PC-9 (cell line): ENCODE measurements around the gene CLIC5. TPM values are rescaled to one million over a fixed set of nuclear protein-coding genes. Genes with fewer than 3 reads are reported as not detected.

ENCODE experiments used
- BruUV-seq: library from RNA; stranded (reverse); fragments of 400-500 nt; replicated peaks from 2 replicates; lab custom pipeline; 2021; lab: Mats Ljungman, UMichigan
- CTCF ChIA-PET: fragments of 300-600 bp; sonication (Branson Sonifier 250); formaldehyde crosslinking; loops from one replicate; lab custom pipeline; 2022; ENCODE audit warnings: antibody characterized with exemption; lab: Charles Lee
- POLR2A ChIA-PET: fragments of 300-600 bp; sonication (Branson Sonifier 250); formaldehyde crosslinking; loops from one replicate; lab custom pipeline; 2022; ENCODE audit warnings: antibody characterized with exemption; ENCODE audit not compliant: unreplicated experiment; lab: Charles Lee
- DNase-seq, 2 experiments: peaks; one replicate each; pipeline versions ENCODE4 v3.0.0 to v3.0.0-alpha.2; 2015 to 2022; ENCODE audit warnings: mixed read lengths in 1 of 2
- H2AFZ ChIP-seq: fragments of 200-600 bp; sonication (generic); 2 replicates; pipeline ENCODE4 v1.8.1; 2017; ENCODE audit warnings: antibody characterized with exemption
- H3F3A ChIP-seq: fragments of 200-600 bp; sonication (generic); 2 replicates; pipeline ENCODE4 v1.8.1; 2017; ENCODE audit warnings: antibody characterized with exemption, mild to moderate bottlenecking, low read depth; ENCODE audit not compliant: insufficient read depth
- H3K27ac ChIP-seq: fragments of 200-600 bp; sonication (generic); 2 replicates; pipeline ENCODE4 v1.6.1; 2016; ENCODE audit warnings: mixed run types
- H3K27me3 ChIP-seq: fragments of 200-600 bp; sonication (generic); 2 replicates; pipeline ENCODE4 v1.6.1; 2016; ENCODE audit warnings: low read depth, mixed run types; ENCODE audit not compliant: insufficient read depth
- H3K36me3 ChIP-seq: fragments of 200-600 bp; sonication (generic); 2 replicates; pipeline ENCODE4 v1.6.1; 2016; ENCODE audit warnings: low read depth, mixed run types
- H3K4me1 ChIP-seq: fragments of 200-600 bp; sonication (generic); replicated peaks from 2 replicates; pipeline ENCODE4 v1.6.1; 2016; ENCODE audit warnings: mixed run types; ENCODE audit not compliant: insufficient read depth
- H3K4me2 ChIP-seq: fragments of 200-600 bp; sonication (generic); 2 replicates; pipeline ENCODE4 v1.6.1; 2017; ENCODE audit warnings: mixed run types
- H3K4me3 ChIP-seq: fragments of 200-600 bp; sonication (generic); 2 replicates; pipeline ENCODE4 v1.6.1; 2016; ENCODE audit warnings: mixed run types
- H3K79me2 ChIP-seq: fragments of 200-600 bp; sonication (generic); 2 replicates; pipeline ENCODE4 v1.6.1; 2017; ENCODE audit warnings: low read depth, mixed run types
- H3K9me2 ChIP-seq: fragments of 200-600 bp; sonication (generic); 2 replicates; pipeline ENCODE4 v1.8.1; 2017; ENCODE audit warnings: mild to moderate bottlenecking; ENCODE audit not compliant: insufficient read depth
- H3K9me3 ChIP-seq: fragments of 200-600 bp; sonication (generic); 2 replicates; pipeline ENCODE4 v1.8.1; 2016; ENCODE audit warnings: low read depth; ENCODE audit not compliant: insufficient read depth
- H4K20me1 ChIP-seq: fragments of 200-600 bp; sonication (generic); 2 replicates; pipeline ENCODE4 v1.8.1; 2017; ENCODE audit not compliant: insufficient read depth
- EZH2 ChIP-seq: fragments of 200-600 bp; sonication (generic); IDR thresholded peaks from 2 replicates; pipeline ENCODE4 v1.8.0; 2017; ENCODE audit warnings: antibody characterized with exemption, low read depth
- intact Hi-C: fragments of 100-400 bp; cut with micrococcal nuclease; formaldehyde crosslinking; loops from one replicate; pipeline ENCODE4 v1.10.0; 2022; ENCODE audit not compliant: unreplicated experiment
- total RNA-seq: library from RNA; stranded (reverse); gene quantifications from 2 replicates; pipeline ENCODE4 v1.2.3, GENCODE V29; 2021
- TF ChIP-seq, protein P1 (sequence below): fragments of 200-600 bp; sonication (generic); conservative IDR thresholded peaks from 2 replicates; pipeline ENCODE4 v1.6.1; 2017; ENCODE audit warnings: mixed run types, antibody characterized with exemption, mild to moderate bottlenecking, moderate library complexity

The CLIC5 gene
- total RNA-seq, 1 experiment from 2014 or later = 2.0 TPM

DNA sequence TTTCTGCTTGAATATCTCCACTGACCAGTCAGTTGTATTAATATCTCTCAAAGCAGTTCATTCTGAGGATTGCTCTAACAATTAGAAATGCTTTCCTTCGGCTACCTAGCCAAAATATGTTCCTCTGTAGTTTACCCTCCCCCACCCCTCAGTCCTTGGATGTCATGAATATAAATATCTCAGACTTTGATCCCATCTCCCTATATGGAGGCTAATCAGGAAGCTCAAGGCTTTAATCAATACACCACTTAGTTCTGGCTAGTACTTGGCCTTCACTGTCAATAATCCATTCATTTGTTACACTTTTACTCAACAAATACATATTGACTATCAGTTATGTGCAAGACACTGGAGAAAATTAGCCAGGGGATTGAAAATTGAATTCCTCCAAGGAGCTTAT lies 60.1 kb downstream of the CLIC5 start:
- Histone ChIP-seq H3K27ac (no peak overlapping the region), H3K79me2 (no peaks in the 10 kb centered on the region), H3F3A (no peaks in the 10 kb centered on the region), H3K27me3 (peaks cover 3% of the 10 kb centered on the region; the same call in 1 of the 2 replicates), H4K20me1 (no peaks in the 10 kb centered on the region), H3K9me3 (no peaks in the 10 kb centered on the region), H3K9me2 (no peaks in the 10 kb centered on the region), H3K36me3 (no peaks in the 10 kb centered on the region), H3K4me2 (no peak overlapping the region), H3K4me1 (no peaks in the 10 kb centered on the region), H2AFZ (no peak overlapping the region), H3K4me3 (no peak overlapping the region)
- intact Hi-C loops = no loop called here
- CTCF ChIA-PET = no interaction called here
- DNase-seq = no peak
- TF ChIP-seq, protein P1, sequence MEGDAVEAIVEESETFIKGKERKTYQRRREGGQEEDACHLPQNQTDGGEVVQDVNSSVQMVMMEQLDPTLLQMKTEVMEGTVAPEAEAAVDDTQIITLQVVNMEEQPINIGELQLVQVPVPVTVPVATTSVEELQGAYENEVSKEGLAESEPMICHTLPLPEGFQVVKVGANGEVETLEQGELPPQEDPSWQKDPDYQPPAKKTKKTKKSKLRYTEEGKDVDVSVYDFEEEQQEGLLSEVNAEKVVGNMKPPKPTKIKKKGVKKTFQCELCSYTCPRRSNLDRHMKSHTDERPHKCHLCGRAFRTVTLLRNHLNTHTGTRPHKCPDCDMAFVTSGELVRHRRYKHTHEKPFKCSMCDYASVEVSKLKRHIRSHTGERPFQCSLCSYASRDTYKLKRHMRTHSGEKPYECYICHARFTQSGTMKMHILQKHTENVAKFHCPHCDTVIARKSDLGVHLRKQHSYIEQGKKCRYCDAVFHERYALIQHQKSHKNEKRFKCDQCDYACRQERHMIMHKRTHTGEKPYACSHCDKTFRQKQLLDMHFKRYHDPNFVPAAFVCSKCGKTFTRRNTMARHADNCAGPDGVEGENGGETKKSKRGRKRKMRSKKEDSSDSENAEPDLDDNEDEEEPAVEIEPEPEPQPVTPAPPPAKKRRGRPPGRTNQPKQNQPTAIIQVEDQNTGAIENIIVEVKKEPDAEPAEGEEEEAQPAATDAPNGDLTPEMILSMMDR = no peak
- no peak for TF ChIP-seq EZH2
- POLR2A ChIA-PET = no interaction called here
- no TSS peak for BruUV-seq

DNA sequence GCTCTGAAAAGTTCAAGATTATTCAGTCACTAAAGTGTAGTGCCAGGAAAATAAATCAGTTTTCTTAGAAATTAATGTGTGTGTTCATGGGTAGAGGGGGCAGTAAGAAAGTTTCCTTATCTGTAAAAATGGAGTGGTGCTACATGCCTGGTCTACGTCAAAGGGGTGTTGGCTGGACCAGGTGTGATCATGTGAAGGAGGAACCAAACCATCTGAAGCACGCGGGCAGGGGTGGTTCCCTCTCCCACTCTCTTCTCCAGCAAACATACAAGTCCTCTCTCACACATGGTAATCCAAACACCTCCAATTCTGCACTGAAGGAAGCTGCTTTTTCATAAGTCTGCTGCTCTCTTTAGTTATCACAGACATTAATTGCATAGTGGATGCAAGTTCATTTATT lies 63.1 kb downstream of the CLIC5 start:
- H3K79me2 ChIP-seq = no peaks in the 10 kb centered on the region
- H3K9me2 ChIP-seq = no peaks in the 10 kb centered on the region
- TF ChIP-seq EZH2 = no peak
- TF ChIP-seq, protein P1 = no peak
- no peaks in the 10 kb centered on the region for H4K20me1 ChIP-seq
- no peak overlapping the region for H3K4me3 ChIP-seq
- H3K27ac ChIP-seq = no peak overlapping the region
- H3K4me1 ChIP-seq = peaks cover 11% of the 10 kb centered on the region
- H3F3A ChIP-seq = no peaks in the 10 kb centered on the region
- no peaks in the 10 kb centered on the region for H3K36me3 ChIP-seq
- ChIA-PET POLR2A (interaction anchor here (0.6 kb wide), 1 partner anchor 54 kb away, joined by 7 read pairs; no protein-coding TSS in a partner anchor), CTCF (interaction anchor here (0.6 kb wide), 1 partner anchor 11 kb away, joined by 4 read pairs; no protein-coding TSS in a partner anchor)
- H3K9me3 ChIP-seq = no peaks in the 10 kb centered on the region
- H3K27me3 ChIP-seq = peaks cover 3% of the 10 kb centered on the region; the same call in 1 of the 2 replicates
- DNase-seq = no peak
- no peak overlapping the region for H3K4me2 ChIP-seq
- intact Hi-C loops = no loop called here
- no TSS peak for BruUV-seq
- H2AFZ ChIP-seq = no peak overlapping the region

DNA sequence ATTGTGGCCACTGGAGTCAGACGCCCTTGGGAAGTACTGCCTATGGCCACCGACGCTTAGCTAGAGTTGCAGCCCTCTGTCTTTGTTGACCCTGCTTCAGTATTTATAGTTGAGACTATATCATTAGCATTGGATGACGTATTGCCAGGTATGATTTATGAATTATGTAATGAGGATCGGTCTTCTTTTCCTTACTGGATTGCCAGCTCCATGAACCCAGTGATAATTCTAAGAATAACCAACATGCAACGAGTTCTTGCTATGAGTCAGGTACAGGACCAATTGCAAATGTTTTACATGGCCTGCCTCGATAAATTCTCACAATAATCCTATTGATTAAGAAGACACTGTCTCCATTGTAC lies 63.5 kb downstream of the CLIC5 start:
- ChIA-PET POLR2A (no interaction called here), CTCF (interaction anchor here (0.7 kb wide), 1 partner anchor 69 kb away, joined by 9 read pairs; no protein-coding TSS in a partner anchor)
- no peak overlapping the region for H2AFZ ChIP-seq
- H4K20me1 ChIP-seq = no peaks in the 10 kb centered on the region
- H3K4me3 ChIP-seq = no peak overlapping the region
- BruUV-seq = no TSS peak
- no peak overlapping the region for H3K4me2 ChIP-seq
- TF ChIP-seq EZH2 = no peak
- TF ChIP-seq, protein P1 = no peak
- no peaks in the 10 kb centered on the region for H3K79me2 ChIP-seq
- no peak for DNase-seq
- H3K9me3 ChIP-seq = no peaks in the 10 kb centered on the region
- no peak overlapping the region for H3K27ac ChIP-seq
- intact Hi-C loops = no loop called here
- no peaks in the 10 kb centered on the region for H3F3A ChIP-seq
- H3K9me2 ChIP-seq = no peaks in the 10 kb centered on the region
- H3K27me3 ChIP-seq = peaks cover 3% of the 10 kb centered on the region; the same call in 1 of the 2 replicates
- peaks cover 11% of the 10 kb centered on the region for H3K4me1 ChIP-seq
- H3K36me3 ChIP-seq = no peaks in the 10 kb centered on the region
